GM19468 (cell line): ENCODE data around the gene PDE3A.
"Not testable (repeated sequence)": the region's sequence is repeated elsewhere in the genome, so short reads cannot be mapped to it uniquely, and the experiment has no call there.

Experiments used
- ATAC-seq: cut with Tn5 transposase; IDR thresholded peaks from one replicate; pipeline ENCODE4 v1.9.1; 2021; ENCODE audit warnings: mild to moderate bottlenecking, moderate library complexity, moderate number of reproducible peaks; ENCODE audit not compliant: unreplicated experiment; ENCODE audit errors: extremely low read depth

The PDE3A gene

GRCh38 chr12:20525064-20525610 lies 156.8 kb downstream of the PDE3A start:
- ATAC-seq, result no peak

GRCh38 chr12:20527417-20528163 lies 159.3 kb downstream of the PDE3A start:
- ATAC-seq, result no peak

GRCh38 chr12:20528208-20528607 lies 159.9 kb downstream of the PDE3A start:
- no peak for ATAC-seq

- no peak for ATAC-seq
Measured at GRCh38 chr12:20546267-20546666, 177.9 kb downstream of the PDE3A start.

GRCh38 chr12:20547816-20548575 lies 179.7 kb downstream of the PDE3A start:
- ATAC-seq, result no peak

- ATAC-seq, result no peak
Measured at GRCh38 chr12:20548611-20549010, 180.3 kb downstream of the PDE3A start.

- ATAC-seq, result no peak
Measured at GRCh38 chr12:20549108-20549719, 180.9 kb downstream of the PDE3A start.

GRCh38 chr12:20551742-20552442 lies 183.6 kb downstream of the PDE3A start:
- not testable (repeated sequence) for ATAC-seq

- ATAC-seq, result not testable (repeated sequence)
Measured at GRCh38 chr12:20552586-20552985, 184.2 kb downstream of the PDE3A start.

GRCh38 chr12:20555015-20555414 lies 186.7 kb downstream of the PDE3A start:
- no peak for ATAC-seq

- ATAC-seq, result no peak
Measured at GRCh38 chr12:20555771-20556170, 187.4 kb downstream of the PDE3A start.

- no peak for ATAC-seq
Measured at GRCh38 chr12:20557096-20557495, 188.8 kb downstream of the PDE3A start.

GRCh38 chr12:20560935-20561334 lies 192.6 kb downstream of the PDE3A start:
- ATAC-seq, result no peak

- ATAC-seq, result no peak
Measured at GRCh38 chr12:20561871-20562270, 193.5 kb downstream of the PDE3A start.

GRCh38 chr12:20567413-20567812 lies 199.1 kb downstream of the PDE3A start:
- ATAC-seq, result no peak

- no peak for ATAC-seq
Measured at GRCh38 chr12:20572451-20572850, 204.1 kb downstream of the PDE3A start.

- no peak for ATAC-seq
Measured at GRCh38 chr12:20576528-20576927, 208.2 kb downstream of the PDE3A start.

GRCh38 chr12:20577054-20577453 lies 208.7 kb downstream of the PDE3A start:
- ATAC-seq, result no peak

- ATAC-seq, result no peak
Measured at GRCh38 chr12:20578142-20578541, 209.8 kb downstream of the PDE3A start.

GRCh38 chr12:20585055-20585625 lies 216.8 kb downstream of the PDE3A start:
- no peak for ATAC-seq
